Ishikawa (cell line): ENCODE data around the gene ST3GAL3.

Experiments
- CEBPB ChIP-seq: IDR thresholded peaks from 2 replicates; pipeline ENCODE4 v1.6.1; 2012
- CREB1 ChIP-seq: IDR thresholded peaks from 2 replicates; pipeline ENCODE4 v1.6.1; 2012; ENCODE audit warnings: low read depth
- EGR1 ChIP-seq: IDR thresholded peaks from 2 replicates; pipeline ENCODE4 v1.6.1; 2012
- EP300 ChIP-seq: IDR thresholded peaks from 2 replicates; pipeline ENCODE4 v1.6.1; 2012; ENCODE audit warnings: borderline replicate concordance
- FOXM1 ChIP-seq: IDR thresholded peaks from 2 replicates; pipeline ENCODE4 v1.6.1; 2012; ENCODE audit warnings: low read depth, borderline replicate concordance
- NFIC ChIP-seq: IDR thresholded peaks from 2 replicates; pipeline ENCODE4 v1.6.1; 2012
- RAD21 ChIP-seq: IDR thresholded peaks from 2 replicates; pipeline ENCODE4 v1.6.1; 2012; ENCODE audit warnings: low read depth
- TAF1 ChIP-seq: IDR thresholded peaks from 2 replicates; pipeline ENCODE4 v1.6.1; 2012; ENCODE audit warnings: low read depth, mild to moderate bottlenecking
- TCF12 ChIP-seq: IDR thresholded peaks from 2 replicates; pipeline ENCODE4 v1.6.1; 2012; ENCODE audit warnings: low read depth
- TEAD4 ChIP-seq: IDR thresholded peaks from 2 replicates; pipeline ENCODE4 v1.6.1; 2012
- YY1 ChIP-seq: IDR thresholded peaks from 2 replicates; pipeline ENCODE4 v1.6.1; 2012; ENCODE audit warnings: low read depth
- ZBTB7A ChIP-seq: IDR thresholded peaks from 2 replicates; pipeline ENCODE4 v1.6.1; 2012; ENCODE audit warnings: low read depth
- TF ChIP-seq, protein P1 (sequence below): IDR thresholded peaks from 2 replicates; pipeline ENCODE4 v1.6.1; 2012
- TF ChIP-seq, protein P2 (sequence below): IDR thresholded peaks from 2 replicates; pipeline ENCODE4 v1.6.1; 2012; ENCODE audit warnings: low read depth, mild to moderate bottlenecking

DNA sequence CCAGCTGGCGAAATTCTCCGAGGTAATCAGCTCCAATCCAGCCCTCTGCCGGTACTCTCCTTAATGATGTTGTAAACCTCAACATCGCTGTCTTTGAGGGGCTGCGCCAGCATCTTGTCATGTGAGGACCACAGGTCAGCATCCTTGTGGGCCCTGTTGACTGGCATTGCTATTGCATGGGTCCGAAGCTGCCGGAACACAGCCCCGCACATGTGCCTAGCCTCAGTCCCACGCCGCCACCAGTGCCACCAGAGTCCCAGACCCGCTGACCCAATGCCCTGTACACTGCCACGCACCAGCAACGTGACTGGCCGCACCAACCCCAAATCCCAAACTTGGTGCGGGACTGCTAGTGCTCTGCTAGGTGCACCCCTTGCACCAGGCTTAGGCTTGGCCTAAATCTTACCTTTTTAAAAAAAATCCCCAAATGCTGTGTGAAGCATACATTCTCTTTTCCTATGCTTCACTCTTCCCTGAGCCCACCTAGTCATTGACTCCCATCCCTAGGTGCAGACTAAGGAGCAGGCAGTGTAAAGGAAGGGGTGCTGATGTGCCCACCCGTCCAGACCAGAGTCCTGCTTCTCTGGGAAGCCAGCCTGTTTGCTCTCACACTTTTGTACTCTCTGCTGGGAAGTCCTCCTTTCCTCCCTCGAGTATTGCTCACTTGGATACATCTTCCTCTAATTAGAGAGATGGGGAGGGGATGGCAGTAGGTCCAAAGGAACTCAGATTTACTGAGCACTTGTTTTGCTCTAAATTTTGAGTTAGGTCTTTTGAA lies 144.4 kb downstream of the ST3GAL3 start:
- TF ChIP-seq EP300 (no peak), CEBPB (no peak), TAF1 (no peak), ZBTB7A (no peak), RAD21 (no peak), TCF12 (no peak), YY1 (no peak), TEAD4 (no peak), EGR1 (no peak), NFIC (no peak), FOXM1 (no peak), CREB1 (no peak)
- TF ChIP-seq, protein P1, sequence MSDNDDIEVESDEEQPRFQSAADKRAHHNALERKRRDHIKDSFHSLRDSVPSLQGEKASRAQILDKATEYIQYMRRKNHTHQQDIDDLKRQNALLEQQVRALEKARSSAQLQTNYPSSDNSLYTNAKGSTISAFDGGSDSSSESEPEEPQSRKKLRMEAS = no peak
- TF ChIP-seq, protein P2, sequence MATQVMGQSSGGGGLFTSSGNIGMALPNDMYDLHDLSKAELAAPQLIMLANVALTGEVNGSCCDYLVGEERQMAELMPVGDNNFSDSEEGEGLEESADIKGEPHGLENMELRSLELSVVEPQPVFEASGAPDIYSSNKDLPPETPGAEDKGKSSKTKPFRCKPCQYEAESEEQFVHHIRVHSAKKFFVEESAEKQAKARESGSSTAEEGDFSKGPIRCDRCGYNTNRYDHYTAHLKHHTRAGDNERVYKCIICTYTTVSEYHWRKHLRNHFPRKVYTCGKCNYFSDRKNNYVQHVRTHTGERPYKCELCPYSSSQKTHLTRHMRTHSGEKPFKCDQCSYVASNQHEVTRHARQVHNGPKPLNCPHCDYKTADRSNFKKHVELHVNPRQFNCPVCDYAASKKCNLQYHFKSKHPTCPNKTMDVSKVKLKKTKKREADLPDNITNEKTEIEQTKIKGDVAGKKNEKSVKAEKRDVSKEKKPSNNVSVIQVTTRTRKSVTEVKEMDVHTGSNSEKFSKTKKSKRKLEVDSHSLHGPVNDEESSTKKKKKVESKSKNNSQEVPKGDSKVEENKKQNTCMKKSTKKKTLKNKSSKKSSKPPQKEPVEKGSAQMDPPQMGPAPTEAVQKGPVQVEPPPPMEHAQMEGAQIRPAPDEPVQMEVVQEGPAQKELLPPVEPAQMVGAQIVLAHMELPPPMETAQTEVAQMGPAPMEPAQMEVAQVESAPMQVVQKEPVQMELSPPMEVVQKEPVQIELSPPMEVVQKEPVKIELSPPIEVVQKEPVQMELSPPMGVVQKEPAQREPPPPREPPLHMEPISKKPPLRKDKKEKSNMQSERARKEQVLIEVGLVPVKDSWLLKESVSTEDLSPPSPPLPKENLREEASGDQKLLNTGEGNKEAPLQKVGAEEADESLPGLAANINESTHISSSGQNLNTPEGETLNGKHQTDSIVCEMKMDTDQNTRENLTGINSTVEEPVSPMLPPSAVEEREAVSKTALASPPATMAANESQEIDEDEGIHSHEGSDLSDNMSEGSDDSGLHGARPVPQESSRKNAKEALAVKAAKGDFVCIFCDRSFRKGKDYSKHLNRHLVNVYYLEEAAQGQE = no peak
